PC-3 (cell line): ENCODE results near the gene SPATA19. TPM values are rescaled to one million over a fixed set of nuclear protein-coding genes. Genes with fewer than 3 reads are reported as not detected.

ENCODE experiments used
- ATAC-seq: fragments of 200-7000 bp; cut with Tn5 transposase; 2 replicates; pipeline ENCODE4 v1.9.1; 2020; ENCODE audit warnings: mild to moderate bottlenecking, moderate library complexity
- BruUV-seq: library from RNA; stranded (reverse); fragments of 400-500 nt; replicated peaks from 2 replicates; lab custom pipeline; 2021; lab: Mats Ljungman, UMichigan
- CTCF ChIA-PET: fragments of 300-600 bp; sonication (Branson Sonifier 250); formaldehyde crosslinking; loops from one replicate; lab custom pipeline; 2022; ENCODE audit warnings: antibody characterized with exemption; lab: Charles Lee
- POLR2A ChIA-PET: fragments of 300-600 bp; sonication (Branson Sonifier 250); formaldehyde crosslinking; loops from one replicate; lab custom pipeline; 2022; ENCODE audit warnings: antibody characterized with exemption; ENCODE audit not compliant: unreplicated experiment; lab: Charles Lee
- DNase-seq: peaks from one replicate; pipeline ENCODE4 v3.0.0-alpha.2; 2015
- H2AFZ ChIP-seq: fragments of 300-600 bp; sonication (generic); 2 replicates; pipeline ENCODE4 v1.6.0; 2016; ENCODE audit warnings: antibody characterized with exemption, low read length
- H3F3A ChIP-seq: fragments of 300-600 bp; sonication (generic); one replicate; pipeline ENCODE4 v1.6.0; 2017; ENCODE audit warnings: antibody characterized with exemption, low read length, control low read depth, mild to moderate bottlenecking; ENCODE audit not compliant: unreplicated experiment
- H3K27ac ChIP-seq: fragments of 300-600 bp; sonication (generic); 2 replicates; pipeline ENCODE4 v1.5.1; 2016; ENCODE audit warnings: mild to moderate bottlenecking, low read length
- H3K27me3 ChIP-seq: fragments of 300-600 bp; sonication (generic); 2 replicates; pipeline ENCODE4 v1.6.1; 2016; ENCODE audit warnings: low read length, mixed read lengths
- H3K36me3 ChIP-seq: fragments of 300-600 bp; sonication (generic); 2 replicates; pipeline ENCODE4 v1.6.1; 2016; ENCODE audit warnings: low read depth, mixed run types, low read length, mixed read lengths
- H3K4me1 ChIP-seq: fragments of 300-600 bp; sonication (generic); 2 replicates; pipeline ENCODE4 v1.5.1; 2016; ENCODE audit warnings: low read length; ENCODE audit not compliant: insufficient read depth
- H3K4me2 ChIP-seq: fragments of 300-600 bp; sonication (generic); 2 replicates; pipeline ENCODE4 v1.6.0; 2016; ENCODE audit warnings: low read length
- H3K4me3 ChIP-seq: fragments of 300-600 bp; sonication (generic); 2 replicates; pipeline ENCODE4 v1.5.1; 2016; ENCODE audit warnings: mild to moderate bottlenecking, low read length, mixed read lengths
- H3K79me2 ChIP-seq: fragments of 300-600 bp; sonication (generic); 2 replicates; pipeline ENCODE4 v1.6.1; 2017; ENCODE audit warnings: low read length, mixed read lengths
- H3K9ac ChIP-seq: fragments of 300-600 bp; sonication (generic); 2 replicates; pipeline ENCODE4 v1.6.0; 2016; ENCODE audit warnings: mild to moderate bottlenecking, low read length
- H3K9me2 ChIP-seq: fragments of 300-600 bp; sonication (generic); replicated peaks from 2 replicates; pipeline ENCODE4 v1.6.1; 2016; ENCODE audit warnings: mixed run types, low read length, mixed read lengths
- H3K9me3 ChIP-seq: fragments of 300-600 bp; sonication (generic); 2 replicates; pipeline ENCODE4 v1.6.1; 2016; ENCODE audit warnings: low read length, mixed read lengths
- H4K20me1 ChIP-seq: fragments of 300-600 bp; sonication (generic); 2 replicates; pipeline ENCODE4 v1.6.1; 2016; ENCODE audit warnings: low read length, mixed read lengths
- CTCF ChIP-seq: fragments of 300-600 bp; sonication (generic); conservative IDR thresholded peaks from 2 replicates; pipeline ENCODE4 v1.5.1; 2017; ENCODE audit warnings: antibody characterized with exemption, low read depth, mild to moderate bottlenecking, low read length
- EZH2 ChIP-seq: fragments of 300-600 bp; sonication (generic); IDR thresholded peaks from one replicate; pipeline ENCODE4 v1.6.1; 2017; ENCODE audit warnings: antibody characterized with exemption, mild to moderate bottlenecking, low read length; ENCODE audit not compliant: unreplicated experiment
- EZH2phosphoT487 ChIP-seq: fragments of 300-600 bp; sonication (generic); IDR thresholded peaks from 2 replicates; pipeline ENCODE4 v1.6.1; 2018; ENCODE audit warnings: mild to moderate bottlenecking, antibody characterized with exemption, low read length, borderline replicate concordance
- intact Hi-C: fragments of 100-400 bp; cut with micrococcal nuclease; formaldehyde crosslinking; loops from 2 replicates; pipeline ENCODE4 v1.9.0; 2023
- total RNA-seq: library from RNA; depleted of rRNA; stranded (reverse); fragments of >200 nt; gene quantifications from 2 replicates; pipeline ENCODE4 v1.2.3, GENCODE V29; 2014

The SPATA19 gene
- total RNA-seq, 1 experiment from 2014 or later, result not detected

GRCh38 chr11:133824593-133824992 lies 20.7 kb downstream of the SPATA19 start:
- no peaks in the 10 kb centered on the region for H3K36me3 ChIP-seq
- intact Hi-C loops, result no loop called here
- H3K9me3 ChIP-seq, result peaks cover 20% of the 10 kb centered on the region; the same call in 1 of the 2 replicates
- H3K27ac ChIP-seq, result no peak overlapping the region
- no peaks in the 10 kb centered on the region for H3F3A ChIP-seq
- ATAC-seq (no peak), DNase-seq (no peak)
- no peak overlapping the region for H3K9ac ChIP-seq
- H2AFZ ChIP-seq, result no peak overlapping the region
- no peak overlapping the region for H3K4me3 ChIP-seq
- no peaks in the 10 kb centered on the region for H3K4me1 ChIP-seq
- H3K27me3 ChIP-seq, result no peaks in the 10 kb centered on the region
- H4K20me1 ChIP-seq, result no peaks in the 10 kb centered on the region
- ChIA-PET POLR2A (no interaction called here), CTCF (no interaction called here)
- no peaks in the 10 kb centered on the region for H3K9me2 ChIP-seq
- no peaks in the 10 kb centered on the region for H3K79me2 ChIP-seq
- H3K4me2 ChIP-seq, result no peak overlapping the region
- TF ChIP-seq EZH2phosphoT487 (no peak), EZH2 (no peak), CTCF (no peak)
- BruUV-seq, result no TSS peak

- POLR2A ChIA-PET, result no interaction called here
- DNase-seq (no peak), ATAC-seq (no peak)
- Histone ChIP-seq H3K27me3 (no peaks in the 10 kb centered on the region), H3K4me1 (no peaks in the 10 kb centered on the region), H2AFZ (no peak overlapping the region), H3K36me3 (no peaks in the 10 kb centered on the region), H3K9ac (no peak overlapping the region), H3K4me3 (no peak overlapping the region), H3K9me3 (peaks cover 20% of the 10 kb centered on the region; the same call in 1 of the 2 replicates), H3K9me2 (no peaks in the 10 kb centered on the region), H4K20me1 (no peaks in the 10 kb centered on the region), H3F3A (no peaks in the 10 kb centered on the region), H3K27ac (no peak overlapping the region), H3K79me2 (no peaks in the 10 kb centered on the region), H3K4me2 (no peak overlapping the region)
- BruUV-seq, result no TSS peak
- TF ChIP-seq EZH2phosphoT487 (no peak), EZH2 (no peak), CTCF (no peak)
- CTCF ChIA-PET, result no interaction called here
- intact Hi-C loops, result no loop called here
Observed at GRCh38 chr11:133823614-133824013, 21.7 kb downstream of the SPATA19 start.

GRCh38 chr11:133823211-133823610 lies 22.1 kb downstream of the SPATA19 start:
- POLR2A ChIA-PET, result no interaction called here
- Histone ChIP-seq H3K4me3 (no peak overlapping the region), H3K27ac (no peak overlapping the region), H3F3A (no peaks in the 10 kb centered on the region), H3K9me2 (no peaks in the 10 kb centered on the region), H3K4me1 (no peaks in the 10 kb centered on the region), H3K27me3 (no peaks in the 10 kb centered on the region), H3K9ac (no peak overlapping the region), H3K79me2 (no peaks in the 10 kb centered on the region), H4K20me1 (no peaks in the 10 kb centered on the region), H3K9me3 (peaks cover 20% of the 10 kb centered on the region; the same call in 1 of the 2 replicates), H3K36me3 (no peaks in the 10 kb centered on the region), H3K4me2 (no peak overlapping the region), H2AFZ (no peak overlapping the region)
- CTCF ChIA-PET, result no interaction called here
- TF ChIP-seq EZH2phosphoT487 (no peak), EZH2 (no peak), CTCF (no peak)
- intact Hi-C loops, result no loop called here
- no TSS peak for BruUV-seq
- no peak for DNase-seq
- no peak for ATAC-seq
